ENCODE measurements around the gene BANK1. TPM values are rescaled to one million over a fixed set of nuclear protein-coding genes. Genes with fewer than 3 reads are reported as not detected.

BANK1 gene
- total and polyA plus RNA-seq, 12 donors, result 0.08 to 1.1 (median 0.35) TPM; not detected in 3

GRCh38 chr4:101823864-101824263 lies 33.3 kb downstream of the BANK1 start:
- intact Hi-C loops (cut with DNase I), result no loop called here
- Histone ChIP-seq H3K9me3 (peaks cover 0 to 9% (median 0%) of the 10 kb centered on the region in 11 donors), H3K4me3 (no peak overlapping the region), H3K27me3 (no peaks in the 10 kb centered on the region), H3K27ac (no peak overlapping the region), H3K36me3 (no peaks in the 10 kb centered on the region), H3K4me1 (no peaks in the 10 kb centered on the region)
- ATAC-seq, result no peak
- no peak for TF ChIP-seq CTCF (IDR thresholded peaks at IDR 0.05)
- WGBS, 2 donors, result 84 to 87% methylated on average over 2 of the region's 2 CpGs
- DNase-seq, result no peak

GRCh38 chr4:101824500-101824899 lies 34.0 kb downstream of the BANK1 start:
- Histone ChIP-seq H3K27me3 (no peaks in the 10 kb centered on the region), H3K9me3 (peaks cover 0 to 9% (median 0%) of the 10 kb centered on the region in 11 donors), H3K4me1 (no peaks in the 10 kb centered on the region), H3K4me3 (no peak overlapping the region), H3K27ac (no peak overlapping the region), H3K36me3 (no peaks in the 10 kb centered on the region)
- ATAC-seq, result no peak
- DNase-seq, result no peak
- intact Hi-C loops (cut with DNase I), result no loop called here
- no peak for TF ChIP-seq CTCF (IDR thresholded peaks at IDR 0.05)

- WGBS, 2 donors, result 87 to 92% methylated on average over 2 of the region's 2 CpGs
- H3K9me3 ChIP-seq, result peaks cover 0 to 4% (median 0%) of the 10 kb centered on the region in 11 donors
- DNase-seq (no peak), ATAC-seq (no peak)
- H3K4me3 ChIP-seq, result no peak overlapping the region
- intact Hi-C loops (cut with DNase I), result loop anchor here in 1 of 10 donors (5.0 kb wide), 1 partner anchor 44 kb away; no protein-coding TSS in a partner anchor
- no peaks in the 10 kb centered on the region for H3K4me1 ChIP-seq
- no peak for TF ChIP-seq CTCF (IDR thresholded peaks at IDR 0.05)
- no peaks in the 10 kb centered on the region for H3K36me3 ChIP-seq
- no peaks in the 10 kb centered on the region for H3K27me3 ChIP-seq
- H3K27ac ChIP-seq, result no peak overlapping the region
Observed at GRCh38 chr4:101825953-101826352, 35.4 kb downstream of the BANK1 start.

- DNase-seq, result no peak
- Histone ChIP-seq H3K4me1 (peaks cover 0 to 23% (median 0%) of the 10 kb centered on the region in 9 donors), H3K36me3 (no peaks in the 10 kb centered on the region), H3K27me3 (no peaks in the 10 kb centered on the region), H3K4me3 (no peak overlapping the region), H3K27ac (no peak overlapping the region), H3K9me3 (no peaks in the 10 kb centered on the region)
- no peak for TF ChIP-seq CTCF (IDR thresholded peaks at IDR 0.05)
- intact Hi-C loops (cut with DNase I), result no loop called here
- ATAC-seq, result no peak
Observed at GRCh38 chr4:101831816-101832215, 41.3 kb downstream of the BANK1 start.
